Mesendoderm (in vitro differentiated cells): Measurements from ENCODE around the gene ZNF212.

Source experiments
- DNase-seq: peaks from one replicate; pipeline ENCODE4 v3.0.0; 2013
- H2AK5ac ChIP-seq: 2 replicates; pipeline ENCODE4 v1.6.1; 2013; ENCODE audit warnings: low read length, inconsistent platforms
- H2BK120ac ChIP-seq: 2 replicates; pipeline ENCODE4 v1.6.1; 2013; ENCODE audit warnings: low read depth, mild to moderate bottlenecking, low read length, moderate library complexity, mixed read lengths
- H2BK15ac ChIP-seq: replicated peaks from 2 replicates; pipeline ENCODE4 v1.6.1; 2013; ENCODE audit warnings: low read depth, mild to moderate bottlenecking, moderate library complexity
- H2BK5ac ChIP-seq: 2 replicates; pipeline ENCODE4 v1.6.1; 2013; ENCODE audit warnings: low read length, inconsistent platforms
- H3K18ac ChIP-seq: 2 replicates; pipeline ENCODE4 v1.6.1; 2013; ENCODE audit warnings: mild to moderate bottlenecking, low read length, mixed read lengths
- H3K23ac ChIP-seq: one replicate; pipeline ENCODE4 v1.6.1; 2013; ENCODE audit warnings: low read length
- H3K27ac ChIP-seq: 2 replicates; pipeline ENCODE4 v1.5.1; 2013; ENCODE audit warnings: low read depth, mild to moderate bottlenecking, inconsistent platforms, low read length, moderate library complexity
- H3K27me3 ChIP-seq: 2 replicates; pipeline ENCODE4 v1.6.1; 2013; ENCODE audit warnings: low read length, control low read depth, mild to moderate bottlenecking, inconsistent platforms; ENCODE audit not compliant: insufficient read depth, poor library complexity
- H3K36me3 ChIP-seq: 2 replicates; pipeline ENCODE4 v1.6.1; 2013; ENCODE audit warnings: low read length, inconsistent platforms; ENCODE audit not compliant: control insufficient read depth, insufficient read depth
- H3K4ac ChIP-seq: one replicate; pipeline ENCODE4 v1.6.1; 2013; ENCODE audit warnings: low read depth, mild to moderate bottlenecking, low read length, moderate library complexity
- H3K4me1 ChIP-seq: 2 replicates; pipeline ENCODE4 v1.6.1; 2013; ENCODE audit warnings: low read depth, low read length, inconsistent platforms; ENCODE audit not compliant: control insufficient read depth
- H3K4me2 ChIP-seq: 2 replicates; pipeline ENCODE4 v1.6.1; 2013; ENCODE audit warnings: low read length
- H3K4me3 ChIP-seq: 2 replicates; pipeline ENCODE4 v1.5.1; 2013; ENCODE audit warnings: mild to moderate bottlenecking, low read length
- H3K56ac ChIP-seq: one replicate; pipeline ENCODE4 v1.6.1; 2013; ENCODE audit warnings: low read length
- H3K79me1 ChIP-seq: 2 replicates; pipeline ENCODE4 v1.6.1; 2013; ENCODE audit warnings: low read length, inconsistent platforms
- H3K79me2 ChIP-seq: 2 replicates; pipeline ENCODE4 v1.6.1; 2013; ENCODE audit warnings: mild to moderate bottlenecking, low read length; ENCODE audit not compliant: control insufficient read depth, insufficient read depth
- H3K9ac ChIP-seq: 2 replicates; pipeline ENCODE4 v1.6.1; 2013; ENCODE audit warnings: low read length, inconsistent platforms
- H4K5ac ChIP-seq: one replicate; pipeline ENCODE4 v1.6.1; 2013; ENCODE audit warnings: low read length
- H4K8ac ChIP-seq: one replicate; pipeline ENCODE4 v1.6.1; 2013; ENCODE audit warnings: low read depth, mild to moderate bottlenecking, control low read depth, low read length, moderate library complexity
- WGBS: extraction: QIAGEN DNeasy Blood & Tissue Kit; methylation state at CpG from one replicate; pipeline ENCODE4 v1.1.7; 2013; ENCODE audit warnings: low lambda C conversion rate, missing lambda C conversion rate; ENCODE audit not compliant: insufficient coverage; ENCODE audit errors: extremely low coverage; 5-methylcytosine and 5-hydroxymethylcytosine counted together

ZNF212 gene

GRCh38 chr7:149284850-149285585, 45.6 kb downstream of the ZNF212 start:
- Histone ChIP-seq H3K4ac (no peak overlapping the region), H3K79me2 (no peaks in the 10 kb centered on the region), H4K8ac (no peak overlapping the region), H2BK5ac (no peak overlapping the region), H3K18ac (no peak overlapping the region), H3K4me3 (peak overlapping the region; percentile 76), H3K36me3 (no peaks in the 10 kb centered on the region), H3K27me3 (no peaks in the 10 kb centered on the region), H3K4me1 (peaks cover 1% of the 10 kb centered on the region), H3K4me2 (peak overlapping the region; percentile 65), H3K56ac (peak overlapping the region; percentile 89), H4K5ac (no peak overlapping the region), H2AK5ac (no peak overlapping the region), H2BK120ac (no peak overlapping the region), H3K27ac (no peak overlapping the region), H3K9ac (peak overlapping the region; percentile 69), H2BK15ac (no peak overlapping the region), H3K23ac (peak overlapping the region; percentile 80), H3K79me1 (no peaks in the 10 kb centered on the region)
- DNase-seq: peak; percentile 94
- no CpG with 5 or more reads among the region's 66 CpGs for WGBS

- H3K27me3 ChIP-seq: no peaks in the 10 kb centered on the region
- peak overlapping the region; percentile 76 for H3K4me3 ChIP-seq
- H3K9ac ChIP-seq: peak overlapping the region; percentile 69
- H2BK5ac ChIP-seq: no peak overlapping the region
- WGBS: no CpG with 5 or more reads among the region's 11 CpGs
- peak overlapping the region; percentile 80 for H3K23ac ChIP-seq
- H3K79me1 ChIP-seq: no peaks in the 10 kb centered on the region
- no peak overlapping the region for H2BK120ac ChIP-seq
- peaks cover 1% of the 10 kb centered on the region for H3K4me1 ChIP-seq
- no peak overlapping the region for H3K18ac ChIP-seq
- no peaks in the 10 kb centered on the region for H3K79me2 ChIP-seq
- peak overlapping the region; percentile 89 for H3K56ac ChIP-seq
- no peak overlapping the region for H4K8ac ChIP-seq
- no peak overlapping the region for H4K5ac ChIP-seq
- DNase-seq: peak; percentile 46
- H3K4me2 ChIP-seq: peak overlapping the region; percentile 65
- H3K4ac ChIP-seq: no peak overlapping the region
- no peaks in the 10 kb centered on the region for H3K36me3 ChIP-seq
- H3K27ac ChIP-seq: no peak overlapping the region
- no peak overlapping the region for H2AK5ac ChIP-seq
- no peak overlapping the region for H2BK15ac ChIP-seq
Measured at GRCh38 chr7:149285603-149286002, 46.2 kb downstream of the ZNF212 start.

- no CpG with 5 or more reads among the region's 6 CpGs for WGBS
- Histone ChIP-seq H3K27me3 (no peaks in the 10 kb centered on the region), H3K36me3 (no peaks in the 10 kb centered on the region), H3K56ac (no peak overlapping the region), H2BK120ac (no peak overlapping the region), H3K4me3 (no peak overlapping the region), H3K4ac (no peak overlapping the region), H3K9ac (no peak overlapping the region), H3K4me2 (no peak overlapping the region), H4K8ac (no peak overlapping the region), H2BK15ac (no peak overlapping the region), H3K79me1 (no peaks in the 10 kb centered on the region), H3K18ac (no peak overlapping the region), H2BK5ac (no peak overlapping the region), H3K27ac (no peak overlapping the region), H2AK5ac (no peak overlapping the region), H4K5ac (no peak overlapping the region), H3K4me1 (peaks cover 1% of the 10 kb centered on the region), H3K23ac (no peak overlapping the region), H3K79me2 (no peaks in the 10 kb centered on the region)
- DNase-seq: no peak
Measured at GRCh38 chr7:149286811-149287400, 47.5 kb downstream of the ZNF212 start.

GRCh38 chr7:149287622-149288021, 48.2 kb downstream of the ZNF212 start:
- Histone ChIP-seq H3K18ac (no peak overlapping the region), H2BK5ac (no peak overlapping the region), H3K4me1 (peaks cover 1% of the 10 kb centered on the region), H3K36me3 (no peaks in the 10 kb centered on the region), H3K27ac (no peak overlapping the region), H2BK120ac (no peak overlapping the region), H3K23ac (no peak overlapping the region), H3K56ac (no peak overlapping the region), H3K27me3 (no peaks in the 10 kb centered on the region), H4K5ac (no peak overlapping the region), H4K8ac (no peak overlapping the region), H3K79me1 (no peaks in the 10 kb centered on the region), H3K4me2 (no peak overlapping the region), H2AK5ac (no peak overlapping the region), H3K4ac (no peak overlapping the region), H2BK15ac (no peak overlapping the region), H3K4me3 (no peak overlapping the region), H3K9ac (no peak overlapping the region), H3K79me2 (no peaks in the 10 kb centered on the region)
- WGBS: no CpG with 5 or more reads among the region's 10 CpGs
- no peak for DNase-seq

- Histone ChIP-seq H2BK120ac (no peak overlapping the region), H3K56ac (no peak overlapping the region), H3K36me3 (no peaks in the 10 kb centered on the region), H3K4ac (no peak overlapping the region), H3K23ac (no peak overlapping the region), H3K4me1 (peaks cover 1% of the 10 kb centered on the region), H2AK5ac (no peak overlapping the region), H3K27me3 (no peaks in the 10 kb centered on the region), H3K27ac (no peak overlapping the region), H4K8ac (no peak overlapping the region), H3K18ac (no peak overlapping the region), H3K79me2 (no peaks in the 10 kb centered on the region), H3K79me1 (no peaks in the 10 kb centered on the region), H4K5ac (no peak overlapping the region), H3K4me3 (no peak overlapping the region), H3K4me2 (no peak overlapping the region), H3K9ac (no peak overlapping the region), H2BK5ac (no peak overlapping the region), H2BK15ac (no peak overlapping the region)
- no CpG with 5 or more reads among the region's 8 CpGs for WGBS
- DNase-seq: no peak
Measured at GRCh38 chr7:149289262-149289661, 49.8 kb downstream of the ZNF212 start.
